ENCODE data around the gene MSH3. TPM values are rescaled to one million over a fixed set of nuclear protein-coding genes. Genes with fewer than 3 reads are reported as not detected.

Gene MSH3
- total RNA-seq, 2 donors from 2014 or later: 10.9 to 11.5 TPM

- DNase-seq: no peak
- no peak for ATAC-seq
- intact Hi-C loops (cut with DNase I): no loop called here
Observed at GRCh38 chr5:80703291-80703690, 48.8 kb downstream of the MSH3 start.

DNA sequence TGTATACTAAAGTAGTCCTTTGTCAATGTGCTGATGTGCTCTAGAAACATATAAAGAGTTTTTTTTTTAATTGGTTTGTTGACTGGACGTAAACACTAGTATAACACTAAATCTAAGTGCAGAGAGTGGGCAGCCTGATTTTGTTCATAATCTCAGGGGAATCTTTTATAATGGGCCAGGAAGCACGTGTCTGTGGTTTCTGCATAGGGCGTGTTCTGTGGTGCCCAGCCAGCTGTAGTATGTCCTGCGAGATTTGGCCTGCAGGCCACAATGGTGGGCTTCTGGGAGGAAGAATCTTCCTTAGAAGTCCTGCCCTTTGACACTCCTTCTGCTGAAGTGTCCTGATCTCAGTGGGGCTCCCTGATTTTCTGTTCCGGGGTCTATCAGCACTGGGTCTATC is 49.3 kb downstream of the MSH3 start:
- DNase-seq (no peak), ATAC-seq (no peak)
- intact Hi-C loops (cut with DNase I): no loop called here

- ATAC-seq: no peak
- no peak for DNase-seq
- intact Hi-C loops (cut with DNase I): no loop called here
Observed at GRCh38 chr5:80704221-80704620, 49.8 kb downstream of the MSH3 start.

GRCh38 chr5:80705216-80705769 is 50.8 kb downstream of the MSH3 start:
- no peak for DNase-seq
- intact Hi-C loops (cut with DNase I): no loop called here
- ATAC-seq: no peak

DNA sequence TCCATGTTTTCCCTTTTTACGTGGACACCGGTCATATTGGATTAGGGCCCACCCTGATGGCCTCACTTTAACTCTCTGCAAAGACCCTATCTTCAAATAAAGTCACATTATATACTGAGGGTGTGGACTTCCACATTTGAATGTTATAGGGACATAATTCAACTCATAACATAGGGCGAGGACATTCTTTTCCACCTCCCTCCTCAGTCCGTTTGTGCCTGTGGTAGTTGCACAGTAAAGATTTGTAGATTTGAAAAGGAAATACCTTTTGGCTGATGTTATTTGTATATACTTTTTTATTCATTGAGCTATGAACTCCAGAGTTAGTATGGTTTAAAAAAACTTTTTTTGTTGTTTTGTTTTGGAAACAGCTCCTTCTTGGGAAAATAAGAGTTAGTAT is 51.3 kb downstream of the MSH3 start:
- ATAC-seq (no peak), DNase-seq (no peak)
- intact Hi-C loops (cut with DNase I): no loop called here

GRCh38 chr5:80706835-80707447 is 52.5 kb downstream of the MSH3 start:
- intact Hi-C loops (cut with DNase I): no loop called here

GRCh38 chr5:80707645-80708044 is 53.2 kb downstream of the MSH3 start:
- intact Hi-C loops (cut with DNase I): no loop called here
- DNase-seq: no peak
- ATAC-seq: peak in 1 of 2 donors; percentile 52

More at GRCh38 chr5:80706835-80707447, 52.5 kb downstream of the MSH3 start:
- DNase-seq (no peak), ATAC-seq (no peak)

GRCh38 chr5:80711216-80711615 is 56.8 kb downstream of the MSH3 start:
- ATAC-seq (no peak), DNase-seq (no peak)
- intact Hi-C loops (cut with DNase I): no loop called here

GRCh38 chr5:80711938-80712337 is 57.5 kb downstream of the MSH3 start:
- no peak for ATAC-seq
- DNase-seq: no peak
- intact Hi-C loops (cut with DNase I): no loop called here

DNA sequence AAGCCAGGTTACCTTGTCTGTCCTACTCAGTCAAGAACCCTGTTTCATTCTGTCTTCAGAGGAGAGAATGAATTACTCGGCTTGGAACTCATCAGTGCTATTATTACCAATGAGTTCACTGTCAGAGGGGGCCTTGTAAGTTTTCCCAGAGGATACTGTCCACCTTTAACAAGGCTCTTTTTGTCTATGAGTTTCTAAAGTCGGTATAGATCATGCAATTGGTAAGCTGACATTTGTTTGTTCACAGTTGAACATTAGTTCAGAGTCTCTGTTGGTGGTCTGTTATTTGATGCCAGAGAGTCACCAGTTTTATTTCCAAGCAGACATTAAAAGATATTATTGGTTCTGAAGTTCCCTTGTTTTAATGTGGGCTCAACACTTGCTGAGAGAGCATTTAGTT is 58.5 kb downstream of the MSH3 start:
- intact Hi-C loops (cut with DNase I): no loop called here
- ATAC-seq: no peak
- no peak for DNase-seq

- no peak for DNase-seq
- intact Hi-C loops (cut with DNase I): no loop called here
Observed at GRCh38 chr5:80713631-80714030, 59.2 kb downstream of the MSH3 start.

DNA sequence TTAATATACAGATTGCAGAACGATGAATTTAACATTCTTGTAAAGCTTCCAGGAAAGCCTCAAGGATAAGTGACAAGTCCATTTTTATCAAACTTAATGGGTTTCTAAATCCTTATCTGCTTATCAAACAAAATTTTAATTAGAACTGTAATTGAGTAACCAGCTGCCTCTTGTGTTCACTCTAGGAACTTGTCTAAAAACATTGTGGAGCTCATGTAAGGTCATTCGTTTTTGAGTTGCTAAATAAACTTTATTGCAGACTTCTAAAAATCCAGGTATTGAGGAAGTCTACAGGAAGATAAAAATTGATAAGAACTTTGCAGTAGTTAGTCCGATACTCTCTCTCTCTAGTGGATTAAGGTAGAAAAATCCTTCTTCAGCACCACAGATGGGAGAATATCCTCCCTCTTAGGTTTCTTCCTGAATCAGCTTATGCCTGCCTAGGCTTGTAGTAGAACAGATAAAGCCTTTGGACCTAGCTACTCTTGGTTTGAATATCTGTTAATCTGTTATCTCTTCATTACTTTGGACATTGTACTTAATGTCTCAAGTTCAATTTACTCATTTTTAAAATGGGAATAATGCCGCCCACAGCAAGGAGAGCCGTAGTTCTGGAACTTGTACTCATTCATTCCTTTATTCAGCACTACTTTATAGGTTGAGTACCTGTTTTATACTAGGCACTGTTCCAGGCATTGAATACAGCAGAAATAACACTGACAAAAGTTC is 60.3 kb downstream of the MSH3 start:
- no peak for DNase-seq
- intact Hi-C loops (cut with DNase I): no loop called here
- no peak for ATAC-seq

More at GRCh38 chr5:80713631-80714030, 59.2 kb downstream of the MSH3 start:
- ATAC-seq: no peak

DNA sequence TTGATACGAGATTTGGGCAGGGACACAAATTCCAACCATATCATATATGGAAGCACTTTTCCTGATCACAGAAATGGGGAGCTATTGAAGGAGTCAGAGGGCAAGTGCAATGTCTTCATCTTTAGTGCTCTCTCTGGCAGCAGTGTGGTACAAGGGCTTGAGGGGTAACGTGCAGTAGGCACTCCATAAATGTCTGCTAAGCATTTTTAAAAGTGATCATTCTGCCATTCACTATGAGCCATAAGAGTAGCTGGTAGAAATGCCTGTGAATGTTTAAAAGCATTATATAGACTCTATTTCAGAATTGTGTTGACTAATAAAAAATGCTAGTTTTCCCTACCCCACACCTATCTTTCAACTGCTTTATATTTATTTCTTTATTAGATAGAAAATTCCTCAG is 61.4 kb downstream of the MSH3 start:
- ATAC-seq: no peak
- intact Hi-C loops (cut with DNase I): no loop called here

GRCh38 chr5:80720181-80720580 is 65.7 kb downstream of the MSH3 start:
- DNase-seq: no peak

More for the DNA sequence above, 61.4 kb downstream of the MSH3 start:
- DNase-seq: no peak

GRCh38 chr5:80722916-80723315 is 68.5 kb downstream of the MSH3 start:
- intact Hi-C loops (cut with DNase I): no loop called here

More at GRCh38 chr5:80720181-80720580, 65.7 kb downstream of the MSH3 start:
- ATAC-seq: no peak
- intact Hi-C loops (cut with DNase I): no loop called here

GRCh38 chr5:80725446-80725845 is 71.0 kb downstream of the MSH3 start:
- ATAC-seq: no peak
- DNase-seq: no peak
- intact Hi-C loops (cut with DNase I): no loop called here

More at GRCh38 chr5:80722916-80723315, 68.5 kb downstream of the MSH3 start:
- ATAC-seq: no peak
- no peak for DNase-seq

DNA sequence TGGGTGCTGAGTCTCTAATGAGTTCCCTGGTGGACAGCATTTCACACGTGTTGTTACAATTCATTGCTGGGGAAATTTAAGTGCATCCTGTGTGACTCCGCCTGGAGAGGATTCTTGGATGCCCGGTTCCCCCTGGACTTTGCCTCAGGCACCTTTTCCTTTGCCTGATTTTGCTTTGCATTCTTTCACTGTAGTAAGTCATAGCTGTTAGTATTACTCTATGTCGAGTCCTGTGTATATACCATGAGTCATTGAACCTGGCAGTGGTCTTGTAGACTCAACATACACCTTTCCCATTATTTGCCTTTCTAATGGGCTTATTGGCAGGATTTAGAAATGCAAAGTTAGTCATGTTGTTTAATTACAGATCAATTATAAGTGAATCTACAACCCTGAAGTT is 82.3 kb downstream of the MSH3 start:
- DNase-seq (no peak), ATAC-seq (no peak)
- intact Hi-C loops (cut with DNase I): no loop called here

DNA sequence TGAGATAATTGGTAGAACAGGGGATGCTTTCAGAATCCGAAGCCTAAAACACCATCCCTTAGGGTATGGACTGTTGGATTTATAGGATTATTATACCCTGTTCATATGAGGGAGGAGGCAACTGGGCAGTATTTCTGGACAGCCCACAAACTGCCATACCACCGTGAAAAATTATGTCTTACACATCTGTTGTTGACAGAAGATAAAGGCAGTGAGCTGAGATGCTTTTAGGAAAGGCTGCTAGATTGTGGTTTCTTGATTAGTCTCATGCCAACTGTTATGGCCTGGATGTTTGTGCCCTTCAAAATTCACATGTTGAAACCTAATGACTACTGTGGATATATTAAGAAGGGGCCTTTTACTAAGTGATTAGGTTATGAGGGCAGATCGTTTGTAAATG is 84.0 kb downstream of the MSH3 start:
- DNase-seq: no peak
- intact Hi-C loops (cut with DNase I): no loop called here
- ATAC-seq: no peak

DNA sequence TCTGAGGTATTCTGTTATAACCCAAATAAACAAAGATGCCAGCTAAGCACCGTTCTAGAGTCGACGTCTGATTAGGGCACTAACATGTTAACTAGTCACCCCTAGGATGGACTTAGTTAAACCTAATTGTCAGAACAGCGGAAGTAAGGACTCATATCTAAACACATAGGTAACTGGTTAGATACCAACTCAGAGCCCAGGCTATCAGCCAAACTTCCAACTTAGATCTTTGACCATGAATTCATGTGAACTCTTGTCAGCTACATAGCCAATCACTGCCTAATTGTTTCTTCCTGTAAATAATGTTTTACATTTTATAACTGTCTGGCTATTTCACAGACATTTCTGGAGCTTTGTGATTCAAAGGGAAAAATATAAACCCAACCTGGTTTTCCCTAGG is 84.6 kb downstream of the MSH3 start:
- intact Hi-C loops (cut with DNase I): no loop called here
- no peak for ATAC-seq
- no peak for DNase-seq

DNA sequence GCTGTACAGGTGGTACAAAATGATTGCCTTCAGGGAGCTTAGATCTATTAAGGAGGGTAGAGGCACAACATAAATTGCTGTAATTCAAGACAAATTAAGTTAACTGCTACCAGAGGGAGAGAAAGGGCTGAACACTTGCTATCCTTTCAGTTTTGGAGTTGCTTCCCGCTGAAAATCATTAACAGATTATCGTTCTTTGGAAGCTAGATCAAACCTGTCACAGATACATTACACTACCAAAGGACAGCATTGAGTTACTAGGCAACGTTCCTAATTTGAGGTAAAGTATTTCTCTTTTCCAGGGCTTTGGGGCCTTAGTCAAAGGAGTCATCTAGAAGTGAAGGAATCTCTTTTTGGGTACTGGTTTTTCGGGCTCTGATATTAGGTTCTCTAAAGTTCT is 85.0 kb downstream of the MSH3 start:
- ATAC-seq: no peak
- intact Hi-C loops (cut with DNase I): no loop called here
- no peak for DNase-seq

- intact Hi-C loops (cut with DNase I): no loop called here
- DNase-seq (no peak), ATAC-seq (no peak)
Observed at GRCh38 chr5:80739898-80740297, 85.4 kb downstream of the MSH3 start.
